Breast epithelium (tissue), 3 donors: ENCODE data around the gene SPAG6.

Experiments used
- CTCF ChIP-seq, 3 donors: fragments of 450-650 bp; IDR thresholded peaks; one replicate each; pipeline ENCODE4 v1.5.1; 2016 to 2017; ENCODE audit warnings: antibody characterized with exemption in 3 of 3, mild to moderate bottlenecking in 3 of 3, moderate library complexity in 3 of 3
- POLR2A ChIP-seq: fragments of 450-650 bp; IDR thresholded peaks from one replicate; pipeline ENCODE4 v1.6.1; 2016; ENCODE audit warnings: antibody characterized with exemption, mild to moderate bottlenecking, moderate library complexity
- POLR2AphosphoS5 ChIP-seq, 3 donors: sonication (generic); formaldehyde crosslinking; IDR thresholded peaks; one replicate each; pipeline ENCODE4 v1.6.1; 2017; ENCODE audit warnings: antibody characterized with exemption in 3 of 3

GRCh38 chr10:22323538-22324305, 21.6 kb upstream of the SPAG6 start:
- no peak for TF ChIP-seq CTCF (IDR thresholded peaks at IDR 0.05)
- no peak for TF ChIP-seq POLR2A
- no peak for TF ChIP-seq POLR2AphosphoS5 (IDR thresholded peaks at IDR 0.05)
